HAP-1 (cell line): ENCODE data around the gene CUZD1.
"Not testable (repeated sequence)": the region's sequence is repeated elsewhere in the genome, so short reads cannot be mapped to it uniquely, and the experiment has no call there.

Source experiments
- DNase-seq, 2 experiments: peaks; one replicate each; pipeline ENCODE4 v3.0.0-alpha.2; 2016 to 2020; ENCODE audit warnings: low spot score in 2 of 2
- H3K27me3 ChIP-seq: fragments of 250-450 bp; sonication (Bioruptor Pico); 2 replicates; pipeline ENCODE4 v1.5.1; 2020; ENCODE audit warnings: low read depth, mild to moderate bottlenecking, moderate library complexity
- H3K36me3 ChIP-seq: fragments of 250-450 bp; sonication (Bioruptor Pico); replicated peaks from 2 replicates; pipeline ENCODE4 v1.5.1; 2020; ENCODE audit warnings: mild to moderate bottlenecking
- H3K4me1 ChIP-seq: fragments of 250-450 bp; sonication (Bioruptor Pico); 2 replicates; pipeline ENCODE4 v1.5.1; 2020; ENCODE audit warnings: mild to moderate bottlenecking
- H3K4me3 ChIP-seq: fragments of 250-450 bp; sonication (Bioruptor Pico); 2 replicates; pipeline ENCODE4 v1.5.1; 2020; ENCODE audit warnings: mild to moderate bottlenecking, moderate library complexity
- H3K9me3 ChIP-seq: fragments of 250-450 bp; sonication (Bioruptor Pico); 2 replicates; pipeline ENCODE4 v1.5.1; 2020; ENCODE audit warnings: mild to moderate bottlenecking, moderate library complexity
- in situ Hi-C: fragments of 300-500 bp; cut with MboI; formaldehyde crosslinking; loops from 3 replicates; pipeline ENCODE4 v1.14.3; 2020; ENCODE audit warnings: low sequenced_read_pairs, inconsistent platforms, mixed read lengths

CUZD1 gene

GRCh38 chr10:122845783-122846332, at the start of gene CUZD1:
Gene CUZD1, minus strand, starts transcription at chr10:122845857. Its CDS starts 14 bp downstream, at chr10:122845843.
- Histone ChIP-seq H3K4me3 (no peak within 1 kb of the TSS), H3K9me3 (no peaks in the 10 kb centered on the region), H3K27me3 (no peaks in the 10 kb centered on the region), H3K4me1 (no peaks in the 10 kb centered on the region), H3K36me3 (no peaks in the 10 kb centered on the region)
- no peak for DNase-seq
- in situ Hi-C loops = no loop called here

- no peaks in the 10 kb centered on the region for H3K4me1 ChIP-seq
- H3K4me3 ChIP-seq = no peak overlapping the region
- H3K9me3 ChIP-seq = no peaks in the 10 kb centered on the region
- no peaks in the 10 kb centered on the region for H3K36me3 ChIP-seq
- in situ Hi-C loops = no loop called here
- DNase-seq = no peak
- H3K27me3 ChIP-seq = no peaks in the 10 kb centered on the region
These were observed 48.7 kb upstream of the CUZD1 start for GRCh38 chr10:122894261-122894944.

- in situ Hi-C loops = no loop called here
- Histone ChIP-seq H3K4me1 (no peaks in the 10 kb centered on the region), H3K27me3 (0 out of 2 replicates have a peak, but pooled peaks cover 4% of the 10 kb centered on the region), H3K4me3 (no peak overlapping the region), H3K9me3 (no peaks in the 10 kb centered on the region), H3K36me3 (no peaks in the 10 kb centered on the region)
- no peak for DNase-seq
These were observed 38.5 kb upstream of the CUZD1 start for GRCh38 chr10:122884166-122884565.

GRCh38 chr10:122882766-122883165, 37.1 kb upstream of the CUZD1 start:
- no peaks in the 10 kb centered on the region for H3K4me1 ChIP-seq
- H3K36me3 ChIP-seq = no peaks in the 10 kb centered on the region
- H3K4me3 ChIP-seq = no peak overlapping the region
- DNase-seq = no peak
- in situ Hi-C loops = no loop called here
- H3K27me3 ChIP-seq = 0 out of 2 replicates have a peak, but pooled peaks cover 4% of the 10 kb centered on the region
- no peaks in the 10 kb centered on the region for H3K9me3 ChIP-seq

GRCh38 chr10:122879339-122880273, 33.9 kb upstream of the CUZD1 start, which contains the start of gene FAM24B:
Gene FAM24B, minus strand, starts transcription at chr10:122879581. Its CDS starts 29,066 bp downstream, at chr10:122850515.
- in situ Hi-C loops = no loop called here
- H3K36me3 ChIP-seq = no peaks in the 10 kb centered on the region

GRCh38 chr10:122878799-122879338, 33.2 kb upstream of the CUZD1 start:
- no peak for DNase-seq
- Histone ChIP-seq H3K36me3 (no peaks in the 10 kb centered on the region), H3K9me3 (no peaks in the 10 kb centered on the region), H3K4me1 (peaks cover 3% of the 10 kb centered on the region; the same call in 1 of the 2 replicates), H3K27me3 (peaks cover 7% of the 10 kb centered on the region; the same call in 1 of the 2 replicates), H3K4me3 (no peak overlapping the region)
- in situ Hi-C loops = no loop called here

More at GRCh38 chr10:122879339-122880273, 33.9 kb upstream of the CUZD1 start, which contains the start of gene FAM24B:
- Histone ChIP-seq H3K4me3 (no peak within 1 kb of the TSS), H3K4me1 (peaks cover 3% of the 10 kb centered on the region; the same call in 1 of the 2 replicates), H3K27me3 (peaks cover 7% of the 10 kb centered on the region; the same call in 1 of the 2 replicates), H3K9me3 (no peaks in the 10 kb centered on the region)
- no peak for DNase-seq

- Histone ChIP-seq H3K36me3 (no peaks in the 10 kb centered on the region), H3K4me1 (peaks cover 3% of the 10 kb centered on the region; the same call in 1 of the 2 replicates), H3K4me3 (no peak overlapping the region), H3K9me3 (no peaks in the 10 kb centered on the region), H3K27me3 (peaks cover 7% of the 10 kb centered on the region; the same call in 1 of the 2 replicates)
- DNase-seq = no peak
- in situ Hi-C loops = no loop called here
These were observed 31.6 kb upstream of the CUZD1 start for GRCh38 chr10:122877264-122877663.

- Histone ChIP-seq H3K4me1 (peaks cover 3% of the 10 kb centered on the region; the same call in 1 of the 2 replicates), H3K36me3 (no peaks in the 10 kb centered on the region), H3K27me3 (peaks cover 7% of the 10 kb centered on the region; the same call in 1 of the 2 replicates), H3K9me3 (no peaks in the 10 kb centered on the region), H3K4me3 (no peak overlapping the region)
- in situ Hi-C loops = no loop called here
- no peak for DNase-seq
These were observed 30.8 kb upstream of the CUZD1 start for GRCh38 chr10:122876467-122876855.

GRCh38 chr10:122875843-122876466, 30.3 kb upstream of the CUZD1 start:
- no peak overlapping the region for H3K4me3 ChIP-seq
- in situ Hi-C loops = no loop called here

GRCh38 chr10:122871947-122872346, 26.3 kb upstream of the CUZD1 start:
- H3K27me3 ChIP-seq, H3K36me3 ChIP-seq, DNase-seq, H3K9me3 ChIP-seq, H3K4me3 ChIP-seq, in situ Hi-C loops, H3K4me1 ChIP-seq: not testable (repeated sequence)

More at GRCh38 chr10:122875843-122876466, 30.3 kb upstream of the CUZD1 start:
- peaks cover 7% of the 10 kb centered on the region; the same call in 1 of the 2 replicates for H3K27me3 ChIP-seq
- H3K4me1 ChIP-seq = peaks cover 3% of the 10 kb centered on the region; the same call in 1 of the 2 replicates
- H3K9me3 ChIP-seq = no peaks in the 10 kb centered on the region
- DNase-seq = peak; percentile 19 to 41
- H3K36me3 ChIP-seq = no peaks in the 10 kb centered on the region

- H3K36me3 ChIP-seq, H3K4me1 ChIP-seq, in situ Hi-C loops: not testable (repeated sequence)
These were observed 23.1 kb upstream of the CUZD1 start for GRCh38 chr10:122868768-122869167.

GRCh38 chr10:122866757-122867482, 21.3 kb upstream of the CUZD1 start:
- in situ Hi-C loops, H3K4me3 ChIP-seq, H3K9me3 ChIP-seq, DNase-seq, H3K27me3 ChIP-seq, H3K36me3 ChIP-seq, H3K4me1 ChIP-seq: not testable (repeated sequence)

More at GRCh38 chr10:122868768-122869167, 23.1 kb upstream of the CUZD1 start:
- not testable (repeated sequence) for DNase-seq, H3K27me3 ChIP-seq, H3K9me3 ChIP-seq, H3K4me3 ChIP-seq
